Measurements from ENCODE around the gene ARRDC5.
"Not testable (repeated sequence)": the region's sequence is repeated elsewhere in the genome, so short reads cannot be mapped to it uniquely, and the experiment has no call there.

The ARRDC5 gene

GRCh38 chr19:4871711-4872110 lies 31.0 kb downstream of the ARRDC5 start:
- Histone ChIP-seq H3K36me3 (ENCODE audit: control insufficient read depth in 2 of 2, insufficient read depth in 2 of 2, low read length in 2 of 2) (no peaks in the 10 kb centered on the region), H3K4me3 (ENCODE audit: low read length in 2 of 2) (no peak overlapping the region), H3K27ac (ENCODE audit: low read depth in 2 of 2, low read length in 2 of 2) (no peak overlapping the region), H3K9me3 (ENCODE audit: control insufficient read depth in 2 of 2, low read length in 2 of 2) (no peaks in the 10 kb centered on the region), H3K9ac (ENCODE audit: low read depth in 1 of 2, low read length in 2 of 2) (no peak overlapping the region), H3K27me3 (ENCODE audit: control insufficient read depth in 2 of 2, insufficient read depth in 2 of 2, low read length in 2 of 2) (no peaks in the 10 kb centered on the region), H3K4me1 (ENCODE audit: control insufficient read depth in 2 of 2, insufficient read depth in 2 of 2, low read length in 2 of 2) (peaks cover 6 to 11% of the 10 kb centered on the region in 2 donors)

- Histone ChIP-seq H3K27me3 (ENCODE audit: control insufficient read depth in 2 of 2, insufficient read depth in 2 of 2, low read length in 2 of 2) (no peaks in the 10 kb centered on the region), H3K9me3 (ENCODE audit: control insufficient read depth in 2 of 2, low read length in 2 of 2) (no peaks in the 10 kb centered on the region), H3K4me1 (ENCODE audit: control insufficient read depth in 2 of 2, insufficient read depth in 2 of 2, low read length in 2 of 2) (peaks cover 11 to 13% of the 10 kb centered on the region in 2 donors), H3K36me3 (ENCODE audit: control insufficient read depth in 2 of 2, insufficient read depth in 2 of 2, low read length in 2 of 2) (no peaks in the 10 kb centered on the region), H3K9ac (ENCODE audit: low read depth in 1 of 2, low read length in 2 of 2) (no peak overlapping the region), H3K27ac (ENCODE audit: low read depth in 2 of 2, low read length in 2 of 2) (peak overlapping the region in 1 of 2 donors; percentile 52), H3K4me3 (ENCODE audit: low read length in 2 of 2) (no peak overlapping the region)
Measured at GRCh38 chr19:4870025-4870700, 32.5 kb downstream of the ARRDC5 start.

GRCh38 chr19:4868286-4868834 lies 34.3 kb downstream of the ARRDC5 start:
- Histone ChIP-seq H3K27ac (ENCODE audit: low read depth in 2 of 2, low read length in 2 of 2) (peak overlapping the region; percentile 83 to 85), H3K4me3 (ENCODE audit: low read length in 2 of 2) (no peak overlapping the region), H3K4me1 (ENCODE audit: control insufficient read depth in 2 of 2, insufficient read depth in 2 of 2, low read length in 2 of 2) (peaks cover 11 to 13% of the 10 kb centered on the region in 2 donors)

GRCh38 chr19:4867534-4868285 lies 35.0 kb downstream of the ARRDC5 start, which contains the start of gene PLIN3:
Gene PLIN3, minus strand, starts transcription at chr19:4867667. Its CDS starts 6,273 bp downstream, at chr19:4861394.
- peak within 1 kb of the TSS; percentile 79 to 89 for H3K9ac ChIP-seq (ENCODE audit: low read depth in 1 of 2, low read length in 2 of 2)
- H3K4me1 ChIP-seq (ENCODE audit: control insufficient read depth in 2 of 2, insufficient read depth in 2 of 2, low read length in 2 of 2) = peaks cover 11 to 13% of the 10 kb centered on the region in 2 donors
- peaks cover 0 to under 1% of the 10 kb centered on the region in 2 donors for H3K36me3 ChIP-seq (ENCODE audit: control insufficient read depth in 2 of 2, insufficient read depth in 2 of 2, low read length in 2 of 2)
- peak within 1 kb of the TSS; percentile 84 to 85 for H3K4me3 ChIP-seq (ENCODE audit: low read length in 2 of 2)
- no peaks in the 10 kb centered on the region for H3K27me3 ChIP-seq (ENCODE audit: control insufficient read depth in 2 of 2, insufficient read depth in 2 of 2, low read length in 2 of 2)
- H3K9me3 ChIP-seq (ENCODE audit: control insufficient read depth in 2 of 2, low read length in 2 of 2) = no peaks in the 10 kb centered on the region
- peak within 1 kb of the TSS; percentile 83 to 85 for H3K27ac ChIP-seq (ENCODE audit: low read depth in 2 of 2, low read length in 2 of 2)

More at GRCh38 chr19:4868286-4868834, 34.3 kb downstream of the ARRDC5 start:
- Histone ChIP-seq H3K9ac (ENCODE audit: low read depth in 1 of 2, low read length in 2 of 2) (no peak overlapping the region), H3K27me3 (ENCODE audit: control insufficient read depth in 2 of 2, insufficient read depth in 2 of 2, low read length in 2 of 2) (no peaks in the 10 kb centered on the region), H3K9me3 (ENCODE audit: control insufficient read depth in 2 of 2, low read length in 2 of 2) (no peaks in the 10 kb centered on the region), H3K36me3 (ENCODE audit: control insufficient read depth in 2 of 2, insufficient read depth in 2 of 2, low read length in 2 of 2) (no peaks in the 10 kb centered on the region)

- Histone ChIP-seq H3K4me3 (ENCODE audit: low read length in 2 of 2) (peak overlapping the region; percentile 82 to 85), H3K9me3 (ENCODE audit: control insufficient read depth in 2 of 2, low read length in 2 of 2) (no peaks in the 10 kb centered on the region), H3K4me1 (ENCODE audit: control insufficient read depth in 2 of 2, insufficient read depth in 2 of 2, low read length in 2 of 2) (peaks cover 11 to 13% of the 10 kb centered on the region in 2 donors), H3K27me3 (ENCODE audit: control insufficient read depth in 2 of 2, insufficient read depth in 2 of 2, low read length in 2 of 2) (no peaks in the 10 kb centered on the region), H3K27ac (ENCODE audit: low read depth in 2 of 2, low read length in 2 of 2) (peak overlapping the region; percentile 83 to 85), H3K36me3 (ENCODE audit: control insufficient read depth in 2 of 2, insufficient read depth in 2 of 2, low read length in 2 of 2) (peaks cover 0 to 3% of the 10 kb centered on the region in 2 donors), H3K9ac (ENCODE audit: low read depth in 1 of 2, low read length in 2 of 2) (peak overlapping the region; percentile 79 to 89)
Measured at GRCh38 chr19:4866595-4867424, 35.9 kb downstream of the ARRDC5 start.

- Histone ChIP-seq H3K27me3 (ENCODE audit: control insufficient read depth in 2 of 2, insufficient read depth in 2 of 2, low read length in 2 of 2) (no peaks in the 10 kb centered on the region), H3K36me3 (ENCODE audit: control insufficient read depth in 2 of 2, insufficient read depth in 2 of 2, low read length in 2 of 2) (peaks cover 11 to 20% of the 10 kb centered on the region in 2 donors), H3K27ac (ENCODE audit: low read depth in 2 of 2, low read length in 2 of 2) (peak overlapping the region; percentile 71 to 72), H3K9ac (ENCODE audit: low read depth in 1 of 2, low read length in 2 of 2) (peak overlapping the region in 1 of 2 donors; percentile 42), H3K4me3 (ENCODE audit: low read length in 2 of 2) (no peak overlapping the region), H3K9me3 (ENCODE audit: control insufficient read depth in 2 of 2, low read length in 2 of 2) (no peaks in the 10 kb centered on the region), H3K4me1 (ENCODE audit: control insufficient read depth in 2 of 2, insufficient read depth in 2 of 2, low read length in 2 of 2) (peaks cover 5 to 9% of the 10 kb centered on the region in 2 donors)
Measured at GRCh38 chr19:4861147-4861546, 41.5 kb downstream of the ARRDC5 start.

- Histone ChIP-seq H3K36me3 (ENCODE audit: control insufficient read depth in 2 of 2, insufficient read depth in 2 of 2, low read length in 2 of 2) (peaks cover 20 to 29% of the 10 kb centered on the region in 2 donors), H3K27me3 (ENCODE audit: control insufficient read depth in 2 of 2, insufficient read depth in 2 of 2, low read length in 2 of 2) (no peaks in the 10 kb centered on the region), H3K27ac (ENCODE audit: low read depth in 2 of 2, low read length in 2 of 2) (no peak overlapping the region), H3K4me1 (ENCODE audit: control insufficient read depth in 2 of 2, insufficient read depth in 2 of 2, low read length in 2 of 2) (peaks cover 5 to 9% of the 10 kb centered on the region in 2 donors), H3K9ac (ENCODE audit: low read depth in 1 of 2, low read length in 2 of 2) (no peak overlapping the region), H3K9me3 (ENCODE audit: control insufficient read depth in 2 of 2, low read length in 2 of 2) (no peaks in the 10 kb centered on the region), H3K4me3 (ENCODE audit: low read length in 2 of 2) (no peak overlapping the region)
Measured at GRCh38 chr19:4859697-4860096, 43.0 kb downstream of the ARRDC5 start.

- not testable (repeated sequence) for H3K9me3 ChIP-seq (ENCODE audit: control insufficient read depth in 2 of 2, low read length in 2 of 2); H3K4me1 ChIP-seq (ENCODE audit: control insufficient read depth in 2 of 2, insufficient read depth in 2 of 2, low read length in 2 of 2); H3K27ac ChIP-seq (ENCODE audit: low read depth in 2 of 2, low read length in 2 of 2); H3K9ac ChIP-seq (ENCODE audit: low read depth in 1 of 2, low read length in 2 of 2); H3K27me3 ChIP-seq (ENCODE audit: control insufficient read depth in 2 of 2, insufficient read depth in 2 of 2, low read length in 2 of 2); H3K4me3 ChIP-seq (ENCODE audit: low read length in 2 of 2)
- H3K36me3 ChIP-seq (ENCODE audit: control insufficient read depth in 2 of 2, insufficient read depth in 2 of 2, low read length in 2 of 2) = peaks cover 21 to 34% of the 10 kb centered on the region in 2 donors
Measured at GRCh38 chr19:4856468-4856867, 46.2 kb downstream of the ARRDC5 start.

GRCh38 chr19:4853506-4853905 lies 49.2 kb downstream of the ARRDC5 start:
- not testable (repeated sequence) for H3K9me3 ChIP-seq (ENCODE audit: control insufficient read depth in 2 of 2, low read length in 2 of 2); H3K27ac ChIP-seq (ENCODE audit: low read depth in 2 of 2, low read length in 2 of 2); H3K9ac ChIP-seq (ENCODE audit: low read depth in 1 of 2, low read length in 2 of 2); H3K4me3 ChIP-seq (ENCODE audit: low read length in 2 of 2); H3K27me3 ChIP-seq (ENCODE audit: control insufficient read depth in 2 of 2, insufficient read depth in 2 of 2, low read length in 2 of 2); H3K4me1 ChIP-seq (ENCODE audit: control insufficient read depth in 2 of 2, insufficient read depth in 2 of 2, low read length in 2 of 2)
- peaks cover 11 to 29% of the 10 kb centered on the region in 2 donors for H3K36me3 ChIP-seq (ENCODE audit: control insufficient read depth in 2 of 2, insufficient read depth in 2 of 2, low read length in 2 of 2)
